GDM1 (cell line): ENCODE measurements around the gene DUOXA2.

Source experiments
- DNase-seq: peaks from one replicate; lab custom pipeline; 2025; lab: John Stamatoyannopoulos, UW

Gene DUOXA2

GRCh38 chr15:45162771-45163507 lies 48.8 kb downstream of the DUOXA2 start:
- peak; percentile 68 for DNase-seq

- DNase-seq, result no peak
Measured at GRCh38 chr15:45163508-45163856, 49.4 kb downstream of the DUOXA2 start.

- DNase-seq, result no peak
Measured at GRCh38 chr15:45164914-45165313, 50.8 kb downstream of the DUOXA2 start.

GRCh38 chr15:45165536-45165935 lies 51.4 kb downstream of the DUOXA2 start:
- no peak for DNase-seq

- peak; percentile 82 for DNase-seq
Measured at GRCh38 chr15:45166834-45167630, 52.9 kb downstream of the DUOXA2 start.

GRCh38 chr15:45167631-45168205 lies 53.6 kb downstream of the DUOXA2 start:
- no peak for DNase-seq
